SHP77 (cell line): Measurements from ENCODE around the gene SGIP1.
A peak's percentile ranks its signal among the peaks of the same experiment; 100 is the strongest.

Source experiments
- DNase-seq, 2 experiments: peaks; one replicate each; lab custom pipeline; 2025; lab: John Stamatoyannopoulos, UW

SGIP1 gene

DNA sequence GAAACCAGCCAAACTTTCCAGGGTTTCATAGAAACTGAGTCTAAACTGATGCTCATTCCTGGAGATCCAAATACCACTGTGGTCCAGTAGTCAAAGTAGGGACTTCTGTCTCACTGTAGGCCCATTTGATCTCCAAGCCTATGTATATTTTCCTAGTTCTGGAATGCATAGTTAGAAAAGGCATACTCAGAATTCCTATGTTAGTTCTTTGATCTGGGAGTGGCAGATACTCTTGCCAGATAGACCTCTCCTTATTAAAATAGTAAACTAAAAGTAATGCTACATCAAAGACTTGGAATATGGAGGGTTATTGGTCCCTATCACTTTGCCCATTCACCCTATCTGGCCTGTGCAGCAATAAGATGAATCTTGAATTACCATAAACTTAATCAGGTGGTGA lies 10.4 kb upstream of the SGIP1 start:
- DNase-seq, result no peak

DNA sequence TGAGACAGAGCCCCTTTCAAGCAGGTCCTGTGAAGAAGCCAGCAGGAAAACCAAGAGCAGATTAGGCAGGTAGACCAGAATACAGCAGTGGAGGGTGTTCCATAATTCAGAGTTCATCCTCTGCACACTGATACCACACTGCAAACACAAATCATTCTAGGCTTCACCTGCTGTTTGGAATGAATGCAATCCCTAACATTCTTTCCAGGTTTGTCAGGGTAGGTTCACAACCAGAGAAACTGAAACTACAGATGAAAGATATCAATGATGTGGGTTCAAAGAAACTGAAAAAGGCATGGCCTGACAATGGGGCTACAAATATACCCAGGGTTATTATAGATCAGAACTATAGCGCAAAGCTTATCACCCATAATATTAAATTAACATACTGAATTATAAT lies 8.9 kb upstream of the SGIP1 start:
- DNase-seq, result no peak

DNA sequence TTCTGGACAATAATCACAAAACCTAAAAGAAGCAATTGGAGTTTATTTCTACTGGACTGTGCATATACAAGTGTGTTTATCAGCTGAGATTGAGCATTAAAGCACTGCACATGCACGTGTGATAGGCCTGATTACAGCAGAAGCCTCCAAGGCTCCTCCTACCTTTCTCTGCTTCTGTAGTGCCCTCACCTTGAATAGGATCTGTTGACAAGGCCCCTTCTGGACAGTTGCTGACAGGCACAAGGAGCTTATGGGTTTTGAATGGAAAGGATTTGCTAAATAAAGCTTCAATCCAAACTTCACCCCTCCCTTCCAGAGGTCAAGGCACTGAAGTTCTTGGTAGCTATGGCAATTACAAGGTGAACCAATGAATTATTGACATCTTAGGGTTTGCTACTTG lies 7.9 kb upstream of the SGIP1 start:
- no peak for DNase-seq

DNA sequence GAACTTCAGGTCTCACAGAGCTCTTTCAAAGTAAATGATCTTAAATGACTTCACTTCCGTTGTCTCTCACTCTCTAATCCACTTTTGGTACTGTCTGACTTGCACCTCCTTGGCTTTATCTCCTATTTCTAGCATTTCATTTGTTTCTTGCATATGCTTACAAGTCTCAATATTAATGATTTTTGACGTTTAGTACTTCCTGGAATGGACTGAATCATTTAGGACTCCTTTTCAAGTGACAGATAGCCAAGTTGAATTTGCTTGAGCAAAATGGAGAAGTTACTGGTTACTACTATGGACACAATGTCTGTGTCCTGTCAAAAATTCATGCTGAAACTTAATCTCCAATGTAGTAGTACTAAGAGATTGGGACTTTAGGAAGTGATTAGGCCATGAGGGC lies 7.0 kb upstream of the SGIP1 start:
- DNase-seq, result no peak

DNA sequence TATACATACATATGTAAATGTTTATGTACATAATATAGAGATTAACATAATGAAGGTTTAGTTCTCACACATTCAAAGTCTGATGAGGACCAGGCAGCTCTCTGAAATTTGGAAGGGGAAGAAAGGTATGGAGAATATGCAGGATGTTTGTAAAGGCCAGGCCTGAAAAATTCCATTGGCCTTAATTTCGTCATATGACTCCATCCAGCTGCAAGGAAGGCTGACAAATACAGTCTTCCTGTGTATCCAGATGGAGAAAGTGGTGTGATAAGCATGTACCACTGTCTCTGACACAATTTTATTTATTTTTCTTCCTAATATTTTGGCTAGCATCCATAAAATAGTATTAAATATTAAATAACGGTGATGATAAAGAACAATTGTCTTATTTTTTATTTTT lies 6.3 kb upstream of the SGIP1 start:
- no peak for DNase-seq

DNA sequence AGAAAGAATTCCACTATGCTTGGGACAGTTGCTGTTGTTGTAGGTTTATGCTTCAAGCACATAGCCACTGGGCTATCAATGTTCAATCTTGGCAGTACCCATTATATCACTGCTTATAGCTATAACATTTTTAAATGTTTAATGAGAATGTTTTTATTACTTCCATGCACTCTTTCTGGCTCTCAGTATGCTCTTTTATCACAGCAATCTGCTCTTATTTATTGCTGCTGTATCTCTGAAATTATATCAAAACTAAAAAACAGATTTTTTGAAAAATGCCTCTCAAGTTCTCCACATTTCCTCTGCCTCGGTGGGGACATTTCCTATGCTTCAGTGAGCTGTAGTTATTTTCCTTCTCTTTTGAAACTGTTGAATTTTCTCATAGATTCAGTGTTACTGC lies 5.4 kb upstream of the SGIP1 start:
- DNase-seq, result no peak

DNA sequence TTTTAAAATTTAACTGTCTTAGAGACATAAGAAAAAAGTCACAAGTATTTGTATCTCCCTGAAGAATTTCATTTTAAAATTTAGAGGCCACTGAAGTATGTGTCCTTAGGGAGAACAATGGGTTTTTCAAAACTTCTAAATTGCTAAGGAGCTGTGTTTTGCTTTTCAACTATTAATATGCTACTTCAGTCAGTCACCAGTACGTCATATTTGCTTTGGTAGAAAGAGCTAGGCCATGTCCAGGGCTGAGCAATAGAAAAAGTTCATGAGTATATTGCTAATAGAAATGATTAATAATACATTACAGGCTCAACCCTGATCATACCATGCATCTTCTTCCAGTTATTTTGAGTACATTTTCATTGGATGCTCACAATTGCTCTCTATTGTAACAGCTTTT lies 1.7 kb upstream of the SGIP1 start:
- no peak for DNase-seq

DNA sequence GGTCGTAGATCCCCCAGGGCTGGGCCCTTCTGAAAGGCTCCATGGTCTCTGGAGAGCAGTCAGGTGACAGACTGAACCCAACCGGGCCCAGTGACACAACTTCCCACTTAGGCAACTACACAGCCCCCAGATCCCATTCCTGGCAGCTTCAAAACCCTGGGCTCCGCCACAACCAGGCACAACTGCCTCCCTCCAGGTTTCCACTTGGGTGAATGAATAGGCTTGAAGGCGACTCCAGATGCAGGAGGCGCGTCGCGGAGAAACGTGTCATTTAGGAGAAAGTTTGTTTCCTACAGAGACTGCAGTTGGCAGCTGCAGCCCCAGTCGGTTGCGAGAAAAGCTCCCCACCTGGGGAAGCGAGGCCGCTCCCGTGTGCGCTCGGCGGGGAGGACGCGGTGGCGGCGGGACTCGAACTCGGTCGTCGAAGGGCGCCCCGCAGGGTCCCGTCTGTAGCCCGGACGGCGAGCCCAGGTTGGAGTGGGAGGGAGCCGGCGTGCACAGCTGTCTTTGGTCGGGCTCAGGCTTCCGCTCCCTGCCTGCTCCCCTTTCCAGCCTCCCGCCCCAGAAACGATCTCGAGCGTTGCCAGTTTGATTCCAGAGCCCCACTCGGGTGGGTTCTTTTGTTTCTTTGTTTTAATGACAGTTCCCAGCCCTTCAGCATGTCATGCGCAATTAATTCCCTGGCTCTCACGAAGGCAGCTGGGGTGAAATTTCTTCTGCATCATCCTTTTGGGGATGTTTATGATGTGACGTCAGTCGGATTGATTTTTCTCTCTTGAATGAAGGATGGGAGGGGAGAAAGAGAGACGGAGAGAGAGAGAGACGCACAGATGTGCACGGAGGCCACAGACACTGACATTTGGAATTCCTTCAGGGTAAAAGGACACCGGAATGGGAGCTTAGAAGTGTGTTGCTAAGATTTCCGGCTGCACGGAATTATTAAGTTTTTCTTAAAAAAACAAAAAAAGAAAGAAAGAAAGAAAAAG lies 862 bp upstream of the SGIP1 start:
- DNase-seq, result peak; percentile 90 to 94

DNA sequence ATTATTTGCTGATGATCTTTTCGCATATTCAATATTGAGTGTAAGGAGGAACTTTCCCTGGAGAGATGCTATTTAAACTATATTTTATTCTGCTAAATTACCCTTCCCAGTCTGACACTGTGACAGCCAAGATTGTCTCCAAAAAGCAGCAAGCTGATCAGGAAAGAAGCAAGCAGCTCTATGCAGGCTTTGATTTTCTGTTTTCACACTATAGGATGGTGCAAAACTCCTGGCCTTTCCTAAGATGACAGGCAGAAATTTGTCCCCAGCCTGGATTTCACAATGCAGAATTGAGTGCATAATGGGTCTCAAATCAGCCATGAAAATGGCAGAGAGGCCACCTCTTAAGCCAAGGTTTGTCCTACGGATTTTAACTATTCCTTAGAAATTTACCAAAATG lies 1.1 kb downstream of the SGIP1 start:
- DNase-seq, result no peak

DNA sequence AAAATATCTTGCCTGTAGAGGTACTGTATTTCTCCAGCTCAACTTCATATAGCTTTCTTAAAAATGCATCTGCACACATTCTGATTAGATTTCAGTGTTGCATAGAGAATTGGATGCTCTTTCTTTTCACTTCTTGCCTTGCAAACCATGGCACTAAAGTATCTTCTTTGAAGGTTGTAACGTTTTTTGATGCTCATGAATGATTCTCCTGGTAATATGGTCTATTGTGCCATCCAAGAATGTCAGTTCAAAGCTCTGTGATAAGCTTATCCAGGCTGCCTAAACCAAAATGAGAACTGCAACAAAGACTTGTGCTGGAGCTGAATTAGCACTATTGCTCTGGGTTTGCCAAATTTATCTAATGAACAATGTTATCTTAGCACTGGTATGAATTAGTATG lies 1.9 kb downstream of the SGIP1 start:
- no peak for DNase-seq

DNA sequence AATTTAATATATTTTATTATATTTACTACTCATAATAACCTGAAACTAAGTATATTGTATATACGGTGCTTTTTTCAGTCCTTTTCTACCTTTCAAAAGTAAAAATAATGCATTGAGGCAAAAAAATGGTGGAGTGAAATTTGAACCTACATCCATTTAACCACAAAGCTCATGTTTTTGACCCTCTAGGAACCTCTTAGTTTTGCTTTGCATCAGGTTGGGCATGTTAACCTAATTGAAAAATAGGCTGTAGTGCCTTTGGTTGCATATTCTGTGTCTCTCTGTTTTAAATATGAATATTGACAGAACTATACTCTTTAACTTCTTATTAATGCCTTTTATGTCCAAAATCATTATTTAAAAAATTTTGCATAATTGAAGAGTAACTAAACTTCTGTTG lies 3.8 kb downstream of the SGIP1 start:
- no peak for DNase-seq

DNA sequence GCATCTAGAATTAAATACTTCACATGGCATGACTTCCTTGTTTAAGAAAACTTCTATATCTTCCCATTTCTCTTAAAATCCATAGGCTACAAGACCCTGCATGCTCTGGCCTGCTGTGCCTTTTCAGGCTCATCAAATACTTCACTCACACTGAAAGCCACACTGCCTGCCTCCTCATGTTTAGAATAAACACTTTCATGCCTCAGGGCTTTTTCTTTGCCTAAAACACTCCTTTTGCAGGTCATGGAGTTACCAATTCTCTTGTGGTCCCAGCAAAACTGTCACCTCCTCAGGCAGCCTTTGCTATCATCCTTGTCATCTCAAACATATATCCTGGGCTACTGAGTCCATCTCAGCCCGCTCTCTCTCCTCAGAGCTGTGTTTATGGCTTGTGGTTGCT lies 5.5 kb downstream of the SGIP1 start:
- no peak for DNase-seq

DNA sequence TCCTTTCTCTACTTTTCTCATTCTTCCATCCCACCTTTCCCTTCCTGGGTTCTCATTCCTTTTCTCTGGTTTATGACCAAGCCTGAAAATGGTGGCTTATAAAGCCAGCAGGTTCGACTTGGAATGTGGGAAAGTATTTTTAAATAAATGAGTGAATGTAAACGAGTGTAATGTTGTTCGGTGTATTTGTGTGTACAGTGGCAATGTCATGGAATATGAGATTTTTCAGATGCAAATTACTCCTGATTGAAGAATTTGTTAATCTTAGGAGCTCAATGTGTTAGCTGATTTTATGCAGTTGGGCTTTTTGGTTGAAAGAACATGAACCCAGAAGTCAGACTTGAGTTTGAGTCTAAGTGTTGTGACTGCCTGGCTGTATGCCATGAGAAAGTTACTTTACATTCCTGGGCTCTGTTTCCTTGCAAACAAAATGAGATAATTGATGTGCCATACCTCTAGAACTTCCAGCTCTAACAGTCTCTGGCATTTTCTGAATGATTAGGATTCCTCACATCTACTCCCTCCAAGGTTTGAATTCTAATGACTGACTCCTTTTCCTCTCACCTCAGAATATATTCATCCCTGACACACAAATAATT lies 6.6 kb downstream of the SGIP1 start:
- DNase-seq, result no peak

DNA sequence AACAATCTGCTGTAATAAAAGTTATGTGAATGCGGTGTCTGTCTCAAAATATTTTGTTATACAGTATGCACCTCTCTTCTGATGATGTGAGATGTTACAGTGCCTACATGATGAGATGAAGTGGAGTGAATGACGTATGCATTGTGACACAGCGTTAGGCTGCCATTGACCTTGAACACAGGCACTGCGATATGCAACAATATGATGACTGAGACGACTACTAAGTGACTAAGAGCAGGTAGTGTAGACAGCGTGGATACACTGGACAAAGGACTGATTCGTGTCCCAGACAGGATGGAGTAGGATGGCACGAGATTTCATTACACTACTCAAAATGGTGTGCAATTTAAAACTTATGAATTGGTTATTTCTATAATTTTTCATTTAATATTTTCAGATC lies 8.4 kb downstream of the SGIP1 start:
- peak; percentile 58 to 75 for DNase-seq

DNA sequence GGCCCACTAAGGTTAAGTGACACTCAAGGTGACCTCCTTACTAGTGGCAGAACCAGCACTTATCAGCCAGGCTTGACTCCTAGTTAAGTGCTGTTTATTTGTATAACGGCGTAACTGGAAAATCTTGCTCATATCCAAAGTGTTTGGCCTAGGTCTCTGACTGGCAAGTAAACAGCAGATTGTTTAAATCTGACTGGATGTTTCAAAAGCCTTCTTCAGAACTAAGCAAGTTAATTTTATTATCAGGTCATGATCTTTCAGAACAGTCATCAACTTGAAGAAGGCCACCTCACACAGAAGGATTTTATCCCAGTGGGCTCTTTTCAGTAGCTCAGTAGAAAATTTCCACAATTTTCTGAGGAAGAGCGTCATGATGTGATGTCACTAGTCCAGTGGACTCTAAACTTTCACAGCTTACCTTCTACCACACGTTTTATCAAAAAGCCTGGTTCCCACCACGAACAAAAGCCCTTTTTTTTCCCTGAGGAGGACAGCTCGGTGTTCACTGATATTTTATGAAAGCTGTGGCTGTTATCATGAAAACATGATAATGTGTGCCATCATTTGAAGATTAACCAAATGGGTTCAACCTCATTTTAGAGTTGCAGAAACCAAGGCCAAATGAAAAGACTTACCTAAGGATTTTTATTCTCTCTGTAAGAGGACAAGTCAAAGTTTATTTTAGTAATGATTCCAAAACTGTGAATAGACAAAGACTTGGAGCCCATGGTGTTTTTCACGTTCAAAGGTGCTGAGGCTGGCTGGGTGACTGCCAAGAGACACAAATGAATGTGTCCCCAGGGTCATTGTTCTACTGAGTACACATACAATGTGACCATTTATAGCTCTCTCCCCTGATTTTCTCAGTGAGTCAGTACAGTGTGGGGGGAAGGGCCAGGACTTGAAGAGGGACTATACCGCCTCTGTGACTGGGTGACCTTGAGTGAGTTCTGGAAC lies 9.1 kb downstream of the SGIP1 start:
- DNase-seq, result peak; percentile 98

DNA sequence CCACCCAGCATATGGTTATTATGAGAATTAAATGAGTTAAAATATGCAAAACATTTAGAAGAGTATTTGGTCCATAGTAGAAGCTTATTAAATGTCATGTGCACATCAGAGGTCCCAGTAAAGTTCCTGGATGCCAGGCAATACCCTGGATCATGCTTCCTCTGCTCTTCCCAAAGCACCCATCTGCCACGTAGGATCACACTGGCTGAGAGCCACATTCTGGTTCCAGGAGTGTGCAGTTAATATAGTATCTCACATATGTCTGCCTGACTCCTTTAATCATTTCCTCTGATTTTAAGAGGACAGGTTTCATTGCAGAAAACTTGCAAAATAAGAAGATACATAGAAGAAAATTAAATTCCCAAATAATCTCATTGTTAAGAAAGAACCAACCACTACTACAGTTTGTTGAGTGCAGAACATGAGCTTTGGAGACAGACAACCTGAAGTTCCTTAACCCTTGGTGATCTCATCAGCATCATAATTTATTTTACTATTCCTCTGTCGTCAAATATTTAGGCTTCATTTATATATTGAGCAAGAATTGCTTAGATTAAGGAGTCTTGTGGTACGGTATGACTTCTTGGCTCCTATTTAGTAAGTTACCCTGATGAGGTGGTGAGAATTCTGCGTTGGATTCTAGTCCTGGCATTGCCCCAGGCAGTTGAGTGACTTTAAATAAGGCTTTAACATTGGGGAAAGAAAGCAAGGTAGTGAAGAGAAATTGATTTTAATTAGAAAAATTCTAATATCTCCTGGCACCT lies 12.3 kb downstream of the SGIP1 start:
- DNase-seq, result peak in 1 of 2 experiments; percentile 14

DNA sequence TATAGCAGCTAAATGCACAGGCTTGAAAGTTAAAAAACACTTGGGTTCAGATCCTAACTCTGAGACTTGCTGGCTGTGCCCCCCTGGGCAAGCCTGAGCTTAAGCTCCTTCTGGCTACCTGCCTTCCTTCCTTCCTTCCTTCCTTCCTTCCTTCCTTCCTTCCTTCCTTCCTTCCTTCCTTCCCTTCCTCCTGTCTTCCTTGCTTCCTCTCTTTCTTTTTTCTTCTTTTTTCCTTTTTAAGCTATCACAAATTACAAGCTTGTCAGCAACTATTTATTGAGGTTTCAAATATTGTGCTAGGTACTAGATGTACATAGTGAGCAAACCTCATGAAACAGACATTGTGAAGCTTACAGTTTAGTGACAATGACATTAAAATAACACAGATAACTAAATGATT lies 15.1 kb downstream of the SGIP1 start:
- DNase-seq, result no peak

DNA sequence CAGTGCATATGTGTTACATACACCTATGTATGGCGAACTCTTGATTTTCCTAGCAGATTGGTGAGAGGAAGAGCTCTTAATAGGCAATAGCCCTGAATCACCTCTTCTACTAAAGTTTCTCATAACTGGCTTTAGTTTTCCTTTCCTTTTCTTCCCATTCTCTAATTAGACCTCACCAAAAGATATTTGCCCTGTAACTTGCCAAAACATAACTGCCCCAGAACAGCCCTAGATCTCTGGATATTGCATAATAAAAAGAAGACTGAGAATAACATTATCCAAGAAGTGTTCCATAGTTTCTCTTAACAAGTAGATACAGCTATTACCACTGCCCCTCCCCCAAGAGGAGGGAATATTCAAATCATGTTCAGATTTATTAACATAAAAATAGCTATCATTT lies 16.3 kb downstream of the SGIP1 start:
- no peak for DNase-seq

DNA sequence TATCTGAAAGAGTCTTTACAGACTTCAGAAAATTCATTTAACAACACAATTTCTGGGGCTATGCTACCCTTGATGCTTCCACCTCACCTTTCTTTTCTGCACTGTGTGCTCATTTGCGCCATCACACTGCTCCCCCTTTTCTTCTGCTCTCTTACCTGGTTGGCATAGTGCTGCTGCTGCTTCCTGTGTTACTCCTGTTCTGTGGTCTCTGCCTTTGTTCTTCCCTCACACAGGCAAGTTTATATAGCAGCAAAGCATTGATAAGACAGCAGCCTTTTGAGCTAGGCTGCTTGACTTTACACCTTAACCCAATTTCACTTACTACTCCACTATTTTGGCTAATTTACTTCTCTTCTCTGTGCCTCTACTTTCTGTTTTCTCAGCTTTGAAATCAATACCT lies 18.3 kb downstream of the SGIP1 start:
- no peak for DNase-seq

DNA sequence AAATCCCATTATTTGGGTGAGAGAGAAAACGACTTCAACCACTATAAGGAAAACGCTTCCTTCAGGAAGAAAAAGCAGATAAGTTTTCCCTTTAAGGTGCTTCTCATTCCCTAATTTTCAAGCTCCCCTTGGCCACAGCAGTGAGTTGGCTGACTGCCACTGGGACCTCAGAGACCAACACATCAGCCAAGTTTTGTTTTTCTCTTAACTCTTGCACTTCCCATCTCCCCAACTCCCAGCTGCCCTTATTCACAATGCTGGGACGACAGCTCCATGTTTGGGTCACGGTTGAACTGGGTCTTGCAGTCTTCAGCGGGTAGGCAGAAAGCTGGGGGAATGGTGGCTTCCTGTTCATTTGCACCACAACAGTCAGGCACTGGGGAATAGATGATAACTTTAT lies 18.9 kb downstream of the SGIP1 start:
- no peak for DNase-seq

DNA sequence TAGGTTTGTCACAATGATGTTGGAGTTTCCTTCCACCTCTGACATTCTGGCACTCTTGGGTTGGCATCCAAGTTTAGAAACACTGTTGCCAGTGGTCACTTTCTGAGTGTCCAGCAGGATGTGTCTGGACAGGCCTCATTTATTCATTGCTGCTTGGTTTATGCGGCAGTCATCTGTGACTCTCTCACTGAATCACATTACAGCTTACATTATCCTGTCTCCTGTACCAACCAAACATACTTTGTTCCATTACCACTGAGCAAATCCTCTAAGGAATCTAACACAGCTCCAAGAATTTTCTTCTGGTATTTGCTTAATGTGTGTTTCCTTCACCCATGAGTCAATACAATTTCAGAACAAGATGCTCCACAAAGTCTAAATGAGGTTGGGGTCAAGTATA lies 19.9 kb downstream of the SGIP1 start:
- DNase-seq, result no peak

DNA sequence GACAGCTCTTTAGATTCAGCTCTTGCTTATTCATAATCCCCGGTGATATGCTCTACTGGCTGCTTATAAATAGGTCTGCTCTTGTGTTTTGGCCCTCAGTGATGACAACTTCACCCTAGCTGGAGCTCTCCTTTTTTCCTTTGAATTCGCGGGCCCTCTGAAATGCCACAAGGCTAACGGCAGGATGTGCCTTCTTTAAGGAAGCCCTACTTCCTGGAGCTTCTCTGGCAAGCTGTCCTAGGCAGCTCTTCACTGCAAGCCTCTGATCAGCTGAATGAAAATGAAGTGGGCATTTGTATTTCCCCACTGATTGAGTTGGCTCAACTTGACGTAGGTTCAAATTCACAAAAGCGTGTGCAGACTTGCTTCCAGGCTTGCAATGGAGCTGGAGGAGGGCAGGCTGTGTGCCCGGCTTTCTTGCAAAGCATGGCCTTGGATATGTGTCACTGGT lies 22.2 kb downstream of the SGIP1 start:
- no peak for DNase-seq
